ELF-1 (cell line): ENCODE measurements around the gene OLFM3.

Experiments used
- DNase-seq: peaks from one replicate; pipeline ENCODE4 v3.0.0-alpha.2; 2016; ENCODE audit warnings: low read depth, low spot score

Gene OLFM3

GRCh38 chr1:101996825-101997465 lies at the start of gene OLFM3:
Gene OLFM3, minus strand, starts transcription at chr1:101996926.
- peak; percentile 92 for DNase-seq

- no peak for DNase-seq
These were observed 49.0 kb upstream of the OLFM3 start for GRCh38 chr1:102045752-102046151.

DNA sequence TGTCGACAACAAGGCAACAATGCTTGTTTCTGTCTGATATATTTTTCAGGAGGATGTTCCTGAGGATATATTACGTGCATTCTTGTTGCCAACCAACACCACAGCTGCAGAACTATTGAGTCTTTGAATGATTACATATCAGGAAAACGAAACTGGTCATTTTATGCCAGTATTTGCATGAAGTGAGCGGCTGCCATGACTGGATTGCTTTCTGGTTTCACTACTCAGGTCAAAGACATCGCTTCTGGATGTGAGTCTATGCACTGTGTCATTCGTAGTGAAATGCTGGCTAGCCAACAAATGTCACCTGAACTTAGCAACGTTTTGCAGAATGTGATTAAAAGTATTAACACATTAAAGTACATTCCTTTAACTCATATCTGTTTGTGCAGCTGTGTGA lies 35.8 kb upstream of the OLFM3 start:
- DNase-seq = no peak

DNA sequence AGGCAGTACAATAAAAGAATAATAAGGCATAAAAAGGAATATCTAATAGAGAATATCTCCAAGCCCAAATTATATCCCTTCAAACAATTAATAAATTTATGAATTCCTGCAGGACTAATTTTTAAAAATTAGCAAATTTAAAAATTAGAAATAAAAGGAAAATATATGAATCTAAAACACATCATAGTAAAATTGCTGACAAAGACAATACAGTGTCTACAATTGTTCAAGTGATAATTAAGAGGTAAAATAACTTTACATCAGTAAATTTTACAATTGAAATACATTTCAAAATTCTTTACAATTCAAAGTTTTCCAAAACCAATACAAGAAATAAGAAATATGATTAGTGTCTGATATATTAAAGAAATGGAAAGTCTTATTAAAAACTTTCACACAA lies 22.8 kb upstream of the OLFM3 start:
- DNase-seq = no peak

DNA sequence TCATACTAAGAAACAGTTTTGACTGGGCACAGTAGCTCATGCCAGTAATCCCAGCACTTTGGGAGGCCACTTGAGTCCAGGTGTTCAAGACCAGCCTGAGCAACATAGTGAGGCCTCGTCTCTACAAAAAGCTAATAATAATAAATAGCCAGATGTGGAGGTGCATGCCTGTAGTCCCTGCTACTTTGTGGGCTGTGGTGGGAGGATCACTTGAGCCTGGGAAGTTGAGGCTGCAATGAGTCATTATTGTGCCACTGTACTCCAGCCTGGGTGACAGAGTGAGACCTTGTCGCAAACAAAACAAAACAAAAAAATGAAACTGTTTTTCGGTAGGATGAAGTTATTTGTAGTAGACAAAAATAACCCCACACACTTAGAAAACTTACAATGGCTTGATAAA lies 19.0 kb upstream of the OLFM3 start:
- no peak for DNase-seq

DNA sequence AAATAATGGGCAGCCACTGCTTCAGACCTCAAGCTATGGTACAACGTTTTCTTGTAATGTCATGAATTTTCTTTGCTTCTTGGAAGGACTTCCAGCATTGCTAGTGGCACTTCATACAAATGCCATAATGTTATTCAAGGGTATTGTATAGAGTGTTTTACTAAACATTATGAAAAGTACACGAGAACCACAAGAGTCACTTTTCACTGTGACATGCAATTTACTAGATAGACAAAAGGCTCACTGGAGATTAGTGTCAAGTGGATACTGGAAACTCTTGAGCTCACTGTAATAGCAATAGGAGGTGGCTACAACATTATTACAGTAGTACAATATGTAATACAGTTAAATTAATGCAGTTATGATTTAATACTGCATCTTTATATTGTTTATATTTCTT lies 5.3 kb upstream of the OLFM3 start:
- no peak for DNase-seq

- DNase-seq = peak; percentile 15
These were observed 561 bp downstream of the OLFM3 start for GRCh38 chr1:101995984-101996745.

DNA sequence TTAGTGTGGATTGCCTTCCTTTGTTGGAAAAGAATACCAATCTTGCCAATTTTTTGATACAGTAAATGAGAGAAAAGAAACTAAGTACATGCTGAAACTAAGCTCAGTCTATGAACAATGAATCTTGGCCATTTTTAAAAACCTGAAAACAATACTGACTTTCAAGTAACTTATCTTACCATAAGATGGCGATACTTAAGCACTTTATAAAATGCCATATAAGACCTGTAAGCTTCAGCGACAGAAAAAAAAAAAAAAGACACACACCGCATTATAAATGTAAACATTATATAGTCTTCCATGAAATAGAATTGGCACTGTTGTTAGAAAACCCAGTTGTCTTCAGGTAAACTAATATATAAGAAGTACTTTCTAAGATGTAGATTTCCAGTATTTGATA lies 3.0 kb downstream of the OLFM3 start:
- no peak for DNase-seq

DNA sequence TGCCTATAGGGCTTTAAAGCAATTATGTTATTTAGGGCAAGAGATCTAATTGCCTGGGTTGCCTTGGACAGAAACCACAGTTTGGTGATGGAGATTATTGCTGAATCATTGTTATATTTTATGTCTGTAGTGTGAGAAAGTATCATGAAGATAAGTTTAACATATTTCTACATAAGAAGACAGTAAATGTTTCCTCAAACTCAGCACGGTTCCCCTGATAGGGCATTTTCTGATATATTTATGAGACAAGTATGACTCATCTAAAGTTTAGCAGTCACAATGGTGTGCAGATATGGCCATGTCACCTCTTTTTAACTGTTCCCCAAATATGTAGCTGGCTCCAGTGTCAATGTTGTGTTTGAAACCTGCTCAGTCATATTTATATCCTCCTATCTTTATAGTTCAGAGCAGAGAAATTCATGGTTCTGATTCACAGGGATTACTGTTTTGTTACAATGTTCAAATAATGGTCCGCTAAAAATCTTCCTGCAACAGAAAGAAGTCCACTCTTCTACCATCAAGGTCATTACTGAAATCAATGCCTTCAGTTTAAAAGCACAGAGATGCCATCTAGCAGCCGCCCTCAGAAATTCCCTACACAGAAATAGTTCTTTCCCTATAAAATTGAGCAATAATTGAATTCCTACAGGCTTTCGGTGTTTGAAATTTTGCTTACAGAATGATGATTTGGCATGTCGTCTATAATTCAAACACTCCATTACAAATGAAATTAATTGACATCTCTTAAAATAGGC lies 3.7 kb downstream of the OLFM3 start:
- no peak for DNase-seq

- no peak for DNase-seq
These were observed 15.8 kb downstream of the OLFM3 start for GRCh38 chr1:101980974-101981373.

GRCh38 chr1:101977266-101977665 lies 19.5 kb downstream of the OLFM3 start:
- DNase-seq = no peak

- no peak for DNase-seq
These were observed 20.6 kb downstream of the OLFM3 start for GRCh38 chr1:101976161-101976560.

GRCh38 chr1:101975371-101975770 lies 21.4 kb downstream of the OLFM3 start:
- no peak for DNase-seq

DNA sequence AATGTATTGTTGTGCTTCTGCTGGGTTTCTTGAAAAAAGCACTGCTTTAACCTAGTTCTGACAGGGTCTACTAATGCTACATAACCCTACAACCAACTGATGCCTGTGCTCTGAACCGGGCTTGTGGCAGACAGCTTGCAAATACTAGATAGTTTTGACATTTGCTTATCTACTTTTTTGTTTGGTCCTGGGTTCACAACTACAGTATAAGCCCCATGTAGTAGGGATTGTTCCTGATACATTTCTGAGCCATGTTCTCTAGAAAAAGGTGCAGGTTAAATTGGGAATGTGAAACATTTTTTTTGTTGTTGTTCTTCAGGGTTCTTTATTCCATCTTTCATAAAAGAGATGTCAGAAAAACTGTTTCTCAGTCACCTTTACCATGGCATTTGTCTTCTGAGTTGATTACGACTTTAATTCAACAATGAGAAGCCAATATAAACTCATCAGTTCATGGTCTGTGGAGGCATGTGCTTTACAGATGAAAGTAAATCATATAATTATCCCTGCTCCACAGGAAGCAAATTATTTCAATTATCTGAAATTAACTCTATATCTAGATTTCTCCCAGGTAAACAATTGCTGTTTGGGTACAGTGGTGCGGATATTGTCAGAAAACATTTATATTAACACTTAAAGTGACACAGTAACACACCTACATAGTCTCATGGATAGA lies 22.0 kb downstream of the OLFM3 start:
- DNase-seq = no peak

GRCh38 chr1:101971304-101971703 lies 25.4 kb downstream of the OLFM3 start:
- no peak for DNase-seq

- DNase-seq = no peak
These were observed 28.9 kb downstream of the OLFM3 start for GRCh38 chr1:101967871-101968270.

DNA sequence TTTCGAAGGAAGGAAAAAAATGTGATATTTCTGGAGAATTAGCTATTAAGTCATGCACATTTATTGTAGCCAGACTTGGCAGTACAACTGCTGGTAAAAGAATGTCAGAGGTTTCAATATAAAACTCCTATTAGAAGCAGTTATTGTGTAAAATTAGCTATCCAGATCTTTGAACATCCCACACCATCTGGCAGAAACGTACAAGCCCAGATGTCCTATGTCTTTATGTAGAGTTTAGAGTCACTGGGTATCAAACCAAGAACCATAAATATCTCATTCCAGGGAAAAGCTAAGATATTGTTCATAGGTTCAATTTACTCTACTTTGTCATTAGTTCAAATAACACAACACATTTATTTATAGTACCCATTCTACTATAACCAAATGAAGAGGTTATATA lies 31.4 kb downstream of the OLFM3 start:
- DNase-seq = no peak

- DNase-seq = no peak
These were observed 32.0 kb downstream of the OLFM3 start for GRCh38 chr1:101964708-101965107.

- DNase-seq = no peak
These were observed 36.6 kb downstream of the OLFM3 start for GRCh38 chr1:101960142-101960541.

DNA sequence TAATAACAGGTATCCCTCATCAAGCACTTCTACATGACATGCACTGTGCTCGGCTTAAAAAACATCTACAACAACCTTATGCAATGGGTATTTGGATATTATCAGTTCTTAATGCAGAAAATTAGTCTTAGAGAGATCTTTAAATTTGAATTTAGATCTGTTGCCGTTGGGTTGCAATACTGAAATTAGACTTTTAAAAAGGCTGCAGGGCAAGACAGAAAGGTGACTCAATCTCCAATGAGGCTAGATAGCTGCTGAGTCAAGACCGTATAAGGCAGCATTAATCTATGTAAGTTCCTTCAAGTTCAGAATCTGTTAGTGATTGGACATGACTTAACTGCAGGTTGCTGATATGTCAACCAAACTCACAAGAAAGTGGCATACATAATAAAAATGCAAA lies 37.3 kb downstream of the OLFM3 start:
- DNase-seq = no peak

DNA sequence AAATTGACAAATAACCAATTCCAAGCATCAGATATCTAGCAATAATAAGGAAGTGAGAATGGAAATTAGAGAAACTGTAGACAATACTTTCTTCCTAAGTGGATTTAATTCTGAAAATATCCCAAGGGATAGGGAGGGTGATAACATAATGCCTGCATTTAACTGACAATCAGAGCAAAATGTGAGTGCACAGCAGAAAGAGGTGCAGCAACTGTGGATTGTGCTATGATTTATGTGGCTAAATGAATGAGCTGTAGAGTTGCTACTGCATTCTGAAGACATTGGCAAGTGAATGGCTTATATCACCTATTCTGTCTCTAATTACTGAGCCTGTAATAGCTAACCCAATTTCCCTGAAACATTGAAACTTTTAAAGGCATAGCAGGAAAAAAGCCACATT lies 39.0 kb downstream of the OLFM3 start:
- no peak for DNase-seq

- no peak for DNase-seq
These were observed 43.1 kb downstream of the OLFM3 start for GRCh38 chr1:101953623-101954022.
